Stimulated activated CD4-positive, alpha-beta T cell treated with anti-CD3 and anti-CD28 coated beads, Interleukin-15, amount 100 ng/mL, for 1 hour (primary cell): ENCODE results near the gene ADGRE1.

Experiments
- DNase-seq, 2 donors: peaks; one replicate each; pipeline ENCODE4 v3.0.0-alpha.2; 2020; ENCODE audit warnings: low read depth in 1 of 2, low spot score in 1 of 2

ADGRE1 gene

GRCh38 chr19:6955082-6955481 is 67.7 kb downstream of the ADGRE1 start:
- no peak for DNase-seq

- DNase-seq = no peak
Observed at GRCh38 chr19:6956573-6956972, 69.2 kb downstream of the ADGRE1 start.

GRCh38 chr19:6958791-6959190 is 71.4 kb downstream of the ADGRE1 start:
- no peak for DNase-seq

- DNase-seq = no peak
Observed at GRCh38 chr19:6963244-6963852, 76.0 kb downstream of the ADGRE1 start.

GRCh38 chr19:6963937-6964336 is 76.6 kb downstream of the ADGRE1 start:
- DNase-seq = peak; percentile 13 to 20

GRCh38 chr19:6967967-6968366 is 80.6 kb downstream of the ADGRE1 start:
- DNase-seq = no peak

- DNase-seq = no peak
Observed at GRCh38 chr19:6969490-6969889, 82.1 kb downstream of the ADGRE1 start.

GRCh38 chr19:6970021-6970420 is 82.6 kb downstream of the ADGRE1 start:
- DNase-seq = no peak

GRCh38 chr19:6970443-6970842 is 83.1 kb downstream of the ADGRE1 start:
- no peak for DNase-seq

GRCh38 chr19:6971366-6971765 is 84.0 kb downstream of the ADGRE1 start:
- no peak for DNase-seq

GRCh38 chr19:6976197-6976596 is 88.8 kb downstream of the ADGRE1 start:
- DNase-seq = no peak

GRCh38 chr19:6979399-6979798 is 92.0 kb downstream of the ADGRE1 start:
- DNase-seq = no peak

- DNase-seq = no peak
Observed at GRCh38 chr19:6983448-6983847, 96.1 kb downstream of the ADGRE1 start.

- DNase-seq = no peak
Observed at GRCh38 chr19:6987850-6988249, 100.5 kb downstream of the ADGRE1 start.

GRCh38 chr19:6988257-6988656 is 100.9 kb downstream of the ADGRE1 start:
- DNase-seq = no peak
